Colon (tissue), 2 donors: Measurements from ENCODE around the gene C17orf113.

ENCODE experiments used
- FAIRE-seq: peaks from 2 replicates; lab custom pipeline; 2012; peaks lifted over from hg19 to GRCh38; lab: Jason Lieb, UNC
- donor health status: control.
- donor health status: control.

C17orf113 gene

GRCh38 chr17:42072323-42073187 is 22.2 kb upstream of the C17orf113 start:
- FAIRE-seq: no peak

- no peak for FAIRE-seq
Observed at GRCh38 chr17:42071810-42072209, 21.4 kb upstream of the C17orf113 start.

GRCh38 chr17:42068979-42069378 is 18.6 kb upstream of the C17orf113 start:
- no peak for FAIRE-seq

- FAIRE-seq: no peak
Observed at GRCh38 chr17:42067371-42068091, 17.1 kb upstream of the C17orf113 start.

- FAIRE-seq: no peak
Observed at GRCh38 chr17:42065201-42065600, 14.8 kb upstream of the C17orf113 start.

- no peak for FAIRE-seq
Observed at GRCh38 chr17:42062681-42063080, 12.3 kb upstream of the C17orf113 start.

GRCh38 chr17:42061646-42062487 is 11.5 kb upstream of the C17orf113 start:
- no peak for FAIRE-seq

- FAIRE-seq: no peak
Observed at GRCh38 chr17:42060231-42060630, 9.8 kb upstream of the C17orf113 start.

- FAIRE-seq: no peak
Observed at GRCh38 chr17:42059815-42060214, 9.4 kb upstream of the C17orf113 start.

- no peak for FAIRE-seq
Observed at GRCh38 chr17:42058063-42058462, 7.7 kb upstream of the C17orf113 start.

GRCh38 chr17:42056635-42057034 is 6.2 kb upstream of the C17orf113 start:
- no peak for FAIRE-seq

- FAIRE-seq: no peak
Observed at GRCh38 chr17:42055496-42055895, 5.1 kb upstream of the C17orf113 start.

GRCh38 chr17:42055027-42055426 is 4.6 kb upstream of the C17orf113 start:
- FAIRE-seq: no peak

GRCh38 chr17:42053731-42054500 is 3.5 kb upstream of the C17orf113 start:
- no peak for FAIRE-seq

- no peak for FAIRE-seq
Observed at GRCh38 chr17:42052346-42052877, 2.0 kb upstream of the C17orf113 start.

- no peak for FAIRE-seq
Observed at GRCh38 chr17:42051645-42052044, 1.2 kb upstream of the C17orf113 start.

GRCh38 chr17:42051013-42051400 is 606 bp upstream of the C17orf113 start:
- no peak for FAIRE-seq

- no peak for FAIRE-seq
Observed at GRCh38 chr17:42049834-42050392, 488 bp downstream of the C17orf113 start.

- no peak for FAIRE-seq
Observed at GRCh38 chr17:42047343-42047742, 3.1 kb downstream of the C17orf113 start.

GRCh38 chr17:42045719-42046118 is 4.7 kb downstream of the C17orf113 start:
- FAIRE-seq: no peak
